CD4-positive, alpha-beta T cell treated with Interleukin-1 beta for 1 hour (primary cell): ENCODE results near the gene ATP13A4.
"Not testable (repeated sequence)": the region's sequence is repeated elsewhere in the genome, so short reads cannot be mapped to it uniquely, and the experiment has no call there.

Source experiments
- DNase-seq, 2 donors: peaks; one replicate each; pipeline ENCODE4 v3.0.0-alpha.2; 2020 to 2022

ATP13A4 gene

DNA sequence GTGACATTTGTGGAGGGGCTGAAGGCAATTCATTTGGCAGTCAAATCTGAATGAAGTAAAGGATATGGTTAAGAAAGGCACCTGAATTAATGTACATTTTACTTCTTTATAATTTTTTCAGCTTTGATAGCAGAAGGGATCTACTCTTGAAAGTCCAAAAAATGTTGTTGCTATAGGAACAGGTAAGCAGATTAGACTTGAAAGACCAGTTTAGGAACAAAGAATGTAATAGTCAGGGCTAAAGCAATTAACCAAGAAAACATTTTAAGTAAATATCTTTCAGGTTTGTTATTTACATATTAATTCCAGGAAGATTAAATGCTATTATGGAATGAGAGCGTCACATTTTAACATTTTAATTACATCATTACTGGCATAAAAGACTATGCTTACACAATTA, 1.1 kb downstream of the ATP13A4 start:
- no peak for DNase-seq

DNA sequence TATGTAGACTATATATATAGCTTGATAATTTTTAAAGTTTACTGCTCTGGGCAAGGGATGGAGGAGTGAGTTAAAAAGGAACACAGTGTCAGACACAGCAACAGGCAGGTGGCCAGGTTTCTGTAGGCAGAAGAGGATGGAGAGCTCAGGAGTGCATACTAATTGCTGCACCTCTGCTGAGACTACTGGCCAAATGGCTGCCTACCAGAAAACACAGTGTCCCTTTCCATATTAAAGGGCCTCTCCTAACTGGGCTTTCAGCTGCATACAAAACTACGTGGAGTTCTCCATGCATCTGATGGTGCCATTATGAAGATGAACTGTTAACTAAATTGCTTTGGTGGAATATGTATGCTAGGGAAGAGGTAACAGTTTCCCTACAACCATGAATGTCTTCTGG, 1.8 kb downstream of the ATP13A4 start:
- DNase-seq = no peak

DNA sequence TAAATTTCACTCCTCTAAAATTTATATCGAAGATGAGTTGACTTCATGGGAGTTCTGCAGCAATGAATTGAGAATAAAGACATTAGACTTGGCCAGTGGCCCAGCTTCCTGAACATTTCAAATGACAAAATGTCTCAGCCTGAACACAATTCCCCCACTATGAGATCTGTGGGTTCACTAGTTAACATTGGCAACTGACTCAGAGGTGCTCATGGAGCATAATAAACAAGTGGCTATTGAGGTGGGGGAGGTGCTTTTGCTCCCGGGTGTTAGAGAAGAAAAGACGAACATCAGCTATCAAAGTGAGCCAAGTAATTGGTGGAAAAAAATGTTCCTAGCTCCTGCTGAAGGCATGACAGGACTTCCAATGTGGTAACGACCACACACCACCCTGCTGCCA, 6.3 kb downstream of the ATP13A4 start:
- DNase-seq = no peak

DNA sequence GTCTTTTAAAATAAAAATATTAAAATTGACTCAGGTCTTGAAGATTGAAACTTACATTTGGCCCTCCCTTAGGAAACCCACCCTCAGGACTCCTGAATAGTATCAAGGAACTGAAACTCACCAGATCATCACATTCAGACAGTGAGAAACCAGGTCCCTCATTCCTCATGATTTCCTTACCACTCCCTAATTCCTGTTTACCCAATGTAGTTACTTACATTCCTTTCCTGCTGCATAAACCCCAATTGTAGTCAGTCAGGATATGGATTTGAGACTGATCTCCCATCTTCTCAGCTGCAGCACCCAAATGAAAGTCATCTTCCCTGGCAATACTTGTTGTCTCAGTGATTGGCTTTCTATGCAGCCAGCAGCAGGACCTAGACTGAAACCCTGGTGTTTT, 8.6 kb downstream of the ATP13A4 start:
- DNase-seq = no peak

DNA sequence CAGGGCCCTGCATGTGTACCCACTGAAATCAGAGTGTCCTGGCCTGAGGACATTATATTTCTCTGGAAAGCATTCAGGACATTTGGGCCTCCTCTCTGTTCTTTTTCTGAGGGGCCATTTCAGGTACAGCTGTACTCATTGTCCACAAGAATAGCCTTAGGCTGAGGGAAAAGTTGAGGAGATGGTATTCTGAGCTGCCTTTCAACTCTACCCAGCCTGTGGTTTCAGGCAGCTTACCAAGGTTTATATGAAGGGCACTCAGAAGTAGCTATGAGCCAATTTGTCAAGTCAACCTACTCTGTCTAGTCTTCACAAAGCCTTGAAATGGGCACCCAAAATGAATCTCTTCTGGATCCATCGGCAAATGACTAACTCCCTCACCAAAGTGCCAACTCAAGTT, 9.4 kb downstream of the ATP13A4 start:
- DNase-seq = no peak

DNA sequence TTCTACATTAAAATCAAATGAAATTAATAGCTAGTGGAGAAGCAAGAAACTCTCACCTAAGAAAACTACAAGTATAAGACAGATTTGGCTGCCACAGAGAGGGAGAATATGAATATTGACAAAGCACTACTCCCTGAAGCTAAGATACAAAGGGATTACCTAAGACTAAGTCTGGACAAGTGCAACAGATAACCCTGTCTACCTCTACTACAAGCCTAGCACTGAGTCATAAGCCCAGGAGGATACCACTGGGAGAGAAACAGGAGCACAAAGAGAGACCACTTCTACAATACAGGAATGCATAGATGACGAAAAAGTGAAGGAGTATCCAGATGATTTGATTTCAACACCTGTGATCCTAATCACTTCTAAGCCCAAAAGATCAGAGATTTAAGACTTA, 10.4 kb downstream of the ATP13A4 start:
- no peak for DNase-seq

DNA sequence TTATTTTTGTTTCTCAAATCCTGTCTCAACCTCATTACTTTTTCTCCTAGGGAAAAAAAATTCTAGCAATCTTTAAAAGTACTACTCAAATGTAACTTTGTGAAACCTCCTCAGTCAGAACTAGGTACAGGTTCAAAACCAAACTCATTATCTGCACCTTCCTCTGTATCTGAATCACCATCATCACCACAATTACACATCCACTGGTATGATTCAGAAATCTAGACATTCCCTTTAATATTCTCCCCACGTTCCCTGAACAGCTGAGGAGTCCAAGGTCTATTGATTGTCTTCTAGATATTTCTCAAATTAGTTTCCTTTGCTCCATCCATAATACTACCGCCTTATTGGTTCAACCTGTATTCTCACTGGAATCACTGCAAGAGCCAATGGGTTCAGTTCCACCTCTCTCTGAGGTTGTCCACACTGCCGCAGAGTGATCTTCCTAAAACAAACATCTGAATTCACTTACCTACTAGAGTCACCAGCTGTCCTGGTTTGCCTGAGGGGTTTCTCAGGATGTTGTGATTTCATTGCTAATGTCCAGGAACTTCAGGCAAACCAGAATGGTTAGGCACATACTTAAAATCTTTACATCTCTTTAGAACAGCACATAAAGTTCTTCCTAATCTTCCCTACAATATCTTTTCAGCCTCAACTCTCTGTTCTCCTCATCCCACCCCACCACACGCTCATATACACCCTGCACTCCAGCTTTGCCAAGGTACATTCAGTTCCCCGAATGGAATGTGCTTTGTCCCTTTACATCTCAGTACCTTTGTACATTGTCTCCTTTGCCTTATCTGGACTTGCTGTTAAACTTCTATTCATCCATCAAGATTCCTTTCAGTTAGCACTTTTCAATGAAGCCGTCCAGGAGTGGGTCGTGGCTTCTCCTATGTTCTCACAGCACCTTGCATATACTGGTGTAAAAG, 24.2 kb downstream of the ATP13A4 start:
- no peak for DNase-seq

DNA sequence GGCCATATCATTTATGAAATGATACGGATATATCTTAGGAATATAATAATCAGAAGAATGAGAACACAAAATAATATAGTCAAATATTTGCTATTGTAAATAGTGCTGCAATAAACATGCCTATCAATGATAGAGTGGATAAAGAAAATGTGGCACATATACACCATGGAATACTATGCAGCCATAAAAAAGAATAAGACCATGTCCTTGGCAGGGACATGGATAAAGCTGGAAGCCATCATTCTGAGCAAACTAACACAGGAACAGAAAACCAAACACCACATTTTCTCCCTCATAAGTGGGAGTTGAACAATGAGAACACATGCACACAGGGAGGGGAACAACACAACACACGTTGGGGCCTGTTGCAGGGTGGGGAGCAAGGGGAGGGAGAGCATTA, 28.6 kb downstream of the ATP13A4 start:
- DNase-seq = not testable (repeated sequence)

DNA sequence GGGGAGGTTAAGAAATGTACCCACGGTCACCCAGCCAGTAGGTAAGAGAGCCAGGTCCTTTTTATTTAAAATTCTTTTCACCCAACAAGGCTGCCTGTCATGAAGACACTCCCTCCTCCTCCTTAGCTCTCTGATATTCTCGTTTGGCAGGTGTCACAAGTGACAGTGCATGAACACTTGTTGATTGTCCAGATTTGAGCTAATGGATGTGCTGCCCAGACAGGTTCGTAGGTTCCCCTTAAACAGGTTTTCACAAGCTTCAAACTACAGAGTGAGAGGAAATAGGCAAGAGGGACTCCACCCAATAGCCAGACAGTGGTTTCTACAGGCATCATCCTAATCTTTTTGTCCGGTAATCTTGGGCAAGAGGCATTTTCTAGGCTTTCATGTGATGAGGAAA, 32.2 kb downstream of the ATP13A4 start:
- no peak for DNase-seq

DNA sequence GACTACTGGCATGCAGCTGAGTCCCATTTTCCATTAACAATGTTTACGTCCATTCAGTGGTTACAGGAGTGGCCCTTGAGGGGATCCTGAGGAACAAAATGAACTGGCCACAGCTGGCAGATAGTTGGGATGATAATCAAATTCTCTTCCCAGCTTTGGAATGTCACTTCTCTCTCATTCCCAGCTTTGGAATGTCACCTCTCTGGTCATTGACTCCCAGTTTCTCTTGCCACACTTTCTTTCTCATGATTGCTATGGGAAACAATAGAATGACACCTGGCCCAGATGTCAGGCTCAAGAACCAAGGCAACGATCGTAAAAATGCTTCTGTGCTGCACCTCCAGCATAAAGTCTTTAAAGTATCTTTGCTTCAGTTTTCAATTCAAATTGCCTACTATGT, 34.0 kb downstream of the ATP13A4 start:
- no peak for DNase-seq

DNA sequence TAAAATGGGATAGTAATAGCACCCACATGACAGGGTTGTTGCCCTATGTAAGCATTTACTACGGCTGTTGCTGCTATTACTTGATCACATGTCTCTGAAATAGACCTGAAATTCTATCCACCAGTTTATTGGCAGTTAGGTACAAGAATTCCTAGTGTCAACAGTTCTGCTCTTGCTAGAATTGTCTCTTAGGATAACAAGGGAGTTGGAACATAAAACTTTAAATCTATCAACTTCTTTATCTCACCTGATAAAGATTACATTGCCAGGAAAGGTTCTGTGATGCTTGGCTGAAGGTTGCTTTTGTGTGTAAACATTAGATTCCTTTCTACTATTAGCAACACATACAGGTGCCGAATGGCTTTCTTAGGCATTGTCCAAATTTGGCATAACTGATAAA, 38.7 kb downstream of the ATP13A4 start:
- DNase-seq = no peak

DNA sequence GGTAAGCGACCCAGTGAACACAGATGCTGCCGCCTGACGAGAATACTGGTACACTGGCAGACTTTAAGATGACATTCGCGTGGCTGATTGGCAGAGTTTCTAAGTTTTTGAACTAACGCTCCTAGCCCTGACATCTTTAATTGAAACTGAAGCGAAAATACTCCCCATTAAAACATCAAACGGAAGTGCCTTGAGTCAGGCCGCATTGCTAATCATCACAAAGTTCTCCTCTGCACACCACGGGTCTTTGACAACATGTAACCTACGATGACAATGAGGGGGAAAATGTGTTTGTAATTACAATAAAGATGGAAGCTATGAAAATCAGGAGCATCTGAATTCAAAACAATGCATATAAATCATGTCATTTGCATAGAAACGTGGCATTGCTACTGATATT, 44.5 kb downstream of the ATP13A4 start:
- no peak for DNase-seq

DNA sequence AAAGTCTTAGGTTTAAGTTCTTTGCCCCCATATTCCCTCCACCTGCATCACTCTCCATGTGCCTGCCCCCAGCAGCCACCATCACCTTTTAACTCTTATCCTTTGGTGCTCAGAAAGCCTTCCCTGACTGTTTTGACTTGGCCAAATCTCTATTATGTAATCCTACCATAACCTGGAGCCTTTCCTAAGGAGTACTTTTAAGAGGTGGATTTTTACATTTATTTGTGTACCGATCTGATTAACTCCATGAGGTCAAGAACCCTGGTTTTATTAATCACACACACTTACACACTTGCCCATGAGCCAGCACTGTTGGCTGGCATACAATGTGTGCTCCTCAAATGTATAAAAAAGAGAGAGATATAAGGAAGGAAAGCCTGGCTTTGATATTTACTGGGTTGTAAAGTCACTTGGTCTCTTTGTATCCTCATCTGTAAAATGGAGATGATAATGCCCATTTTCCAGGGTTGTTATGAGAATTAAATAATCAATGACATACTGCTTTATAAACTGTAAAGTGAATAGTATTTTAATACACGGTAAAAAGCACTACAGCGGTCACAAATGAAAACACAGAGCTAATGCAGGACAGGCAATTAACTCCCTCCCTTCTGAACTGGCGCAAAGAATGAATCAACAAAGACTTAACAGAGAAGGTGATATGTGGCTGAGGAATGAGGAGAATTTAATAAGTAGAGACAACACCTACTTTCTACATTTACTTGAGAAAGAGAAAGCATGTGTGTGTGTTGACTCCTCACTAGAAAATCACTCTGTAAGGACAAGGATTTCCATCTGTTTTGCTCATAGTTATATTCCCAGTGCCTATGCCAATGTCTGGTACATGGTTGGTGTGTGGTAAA, 45.4 kb downstream of the ATP13A4 start:
- DNase-seq = no peak

DNA sequence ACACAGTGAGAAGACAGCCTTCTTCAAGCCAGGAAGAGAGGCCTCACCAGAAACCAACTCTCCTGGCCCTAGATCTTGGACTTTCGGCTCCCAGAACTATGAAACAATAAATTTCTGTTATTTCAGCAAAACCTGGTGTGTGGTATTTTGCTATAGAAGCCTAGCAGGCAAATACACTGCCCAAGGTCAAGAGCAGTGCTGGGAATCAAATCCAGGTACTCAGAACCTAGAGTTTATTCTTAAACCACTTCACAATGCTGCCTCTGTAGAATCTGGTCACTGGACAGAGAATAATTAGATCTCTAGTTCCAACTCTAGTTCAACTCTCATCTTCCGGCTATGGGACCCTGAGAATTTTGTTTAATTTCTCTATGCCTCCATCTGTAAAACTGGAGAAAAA, 46.6 kb downstream of the ATP13A4 start:
- no peak for DNase-seq

DNA sequence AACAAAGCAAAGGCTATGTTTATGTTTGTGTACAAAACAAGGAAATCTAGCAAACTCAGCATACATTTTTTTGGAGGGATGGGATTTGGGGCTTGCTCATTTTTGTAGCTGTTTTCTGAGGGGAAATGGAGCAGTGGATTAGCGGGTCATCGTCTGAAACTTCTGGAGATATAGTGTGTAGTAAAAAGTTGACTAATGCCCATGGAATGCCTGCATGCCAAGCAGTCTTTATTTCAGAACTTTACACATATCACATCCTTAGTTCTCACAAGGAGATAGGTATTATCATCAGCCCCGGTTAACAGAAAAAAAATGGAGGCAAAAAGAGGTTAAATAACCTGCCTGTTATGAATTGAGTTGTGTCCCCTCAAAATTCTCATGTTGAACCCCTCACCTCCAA, 47.1 kb downstream of the ATP13A4 start:
- no peak for DNase-seq

DNA sequence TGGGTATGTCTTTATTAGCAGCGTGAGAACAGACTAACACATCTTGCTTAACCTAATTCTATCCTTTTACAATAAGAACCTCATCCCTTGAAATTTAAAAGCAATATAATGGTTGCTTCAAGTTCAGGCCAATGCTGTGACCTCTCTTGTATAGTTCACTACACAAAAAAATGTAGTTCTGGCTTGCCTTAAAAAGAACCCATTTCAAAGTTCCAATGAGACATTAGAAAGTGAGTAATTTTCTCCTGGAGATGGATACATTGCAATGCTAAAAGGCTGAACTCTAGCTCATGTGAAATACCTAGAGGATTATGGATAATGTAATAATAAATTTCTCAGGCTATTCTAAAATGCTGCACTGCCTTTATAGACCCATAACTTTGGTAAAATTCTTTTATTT, 47.8 kb downstream of the ATP13A4 start:
- DNase-seq = no peak

DNA sequence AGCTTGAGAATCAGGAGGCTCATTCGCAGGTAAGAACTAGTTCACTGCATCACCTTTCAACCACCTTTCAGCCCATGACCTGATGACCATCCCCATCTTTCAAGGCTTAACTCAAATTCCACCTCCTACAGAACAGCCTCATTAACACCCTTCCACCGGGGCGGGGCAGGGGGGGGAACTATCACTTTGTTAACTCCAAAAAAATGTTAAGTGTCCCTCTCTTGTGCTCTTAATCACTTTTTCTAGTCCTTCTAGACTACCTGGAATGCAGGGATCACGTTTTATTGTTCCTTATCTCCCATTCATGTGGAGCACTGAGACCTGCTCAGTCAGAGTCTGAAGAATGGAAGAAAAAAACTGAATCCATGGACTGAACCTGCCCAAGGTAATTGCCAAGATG, 51.8 kb downstream of the ATP13A4 start:
- no peak for DNase-seq

DNA sequence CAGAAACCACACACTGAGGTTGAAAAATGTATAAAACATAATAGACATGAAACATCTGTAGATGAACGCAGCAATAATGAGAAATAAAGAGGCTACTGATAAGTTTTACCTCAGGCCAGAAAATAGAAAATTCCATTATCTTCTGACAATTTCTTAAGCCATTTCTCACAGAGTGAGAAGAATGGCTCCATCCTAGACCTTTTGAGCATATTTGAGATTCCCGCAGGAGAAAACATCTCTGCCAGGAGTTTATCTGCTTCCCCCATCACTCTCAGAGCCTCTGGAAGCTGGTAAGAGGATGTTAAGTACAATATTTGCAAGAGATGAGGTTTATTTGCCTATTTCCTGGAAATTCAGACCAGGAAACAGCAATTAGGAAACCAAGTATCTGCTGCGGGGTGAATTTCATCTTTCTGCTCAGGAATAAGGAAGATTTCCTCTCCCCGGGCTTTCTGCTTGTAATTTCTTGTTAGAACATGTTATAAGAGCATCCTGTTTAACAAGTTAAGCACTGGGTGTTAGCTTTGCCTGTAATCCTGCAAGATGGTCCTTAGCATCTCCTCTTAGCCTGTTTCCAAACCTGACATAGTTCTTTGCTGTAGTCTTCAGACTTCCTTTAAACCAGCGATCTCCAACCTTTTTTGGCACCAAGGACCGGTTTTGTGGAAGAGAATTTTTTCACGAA, 54.8 kb downstream of the ATP13A4 start:
- DNase-seq = no peak

DNA sequence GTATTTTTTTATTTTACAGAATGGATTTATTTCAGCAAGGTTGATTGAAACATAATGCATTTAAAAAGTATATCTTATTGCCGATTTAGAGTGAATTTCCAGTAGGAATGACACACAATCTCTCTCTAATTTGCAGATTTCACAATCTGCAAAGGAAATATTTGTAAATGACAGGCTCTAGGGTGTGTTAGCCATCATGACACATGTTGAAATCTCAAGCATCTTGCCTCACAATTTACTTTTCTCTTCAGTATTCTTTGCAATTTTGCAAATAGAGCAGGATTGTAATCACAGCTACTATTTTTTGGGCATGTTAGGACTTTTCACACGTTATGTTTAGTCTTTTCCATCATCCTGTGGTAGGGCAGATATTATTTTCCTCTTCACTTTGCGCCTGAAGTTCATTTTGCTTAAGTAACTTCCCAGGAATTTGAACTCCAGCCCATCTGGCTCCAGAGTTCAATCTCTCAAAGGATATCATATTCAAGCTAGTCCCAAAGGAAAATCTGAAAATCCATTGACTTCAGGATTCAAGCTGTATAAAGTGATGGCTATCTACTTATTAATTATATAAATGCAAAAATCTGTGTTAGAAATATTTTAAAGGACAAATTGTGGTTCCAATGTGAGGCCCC, 55.4 kb downstream of the ATP13A4 start:
- DNase-seq = no peak

DNA sequence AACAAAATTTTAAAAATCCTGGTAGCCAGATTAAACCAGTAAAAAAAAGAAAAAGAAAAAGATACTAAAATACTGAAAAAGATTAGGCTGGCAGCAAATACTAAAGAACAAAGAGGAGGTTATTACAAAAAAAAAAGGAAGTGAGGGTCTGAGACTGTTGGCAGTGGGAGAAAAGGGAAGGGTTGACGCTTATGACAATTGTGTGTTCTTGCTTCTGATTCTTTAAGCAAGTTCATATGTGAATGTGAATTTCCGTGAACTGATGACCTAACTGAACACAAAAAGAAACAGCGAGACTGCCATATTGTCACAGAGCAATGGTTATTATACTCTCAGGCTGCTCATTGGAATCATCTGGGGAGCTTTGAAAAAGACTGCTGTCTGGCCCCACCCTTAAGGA, 56.5 kb downstream of the ATP13A4 start:
- no peak for DNase-seq

DNA sequence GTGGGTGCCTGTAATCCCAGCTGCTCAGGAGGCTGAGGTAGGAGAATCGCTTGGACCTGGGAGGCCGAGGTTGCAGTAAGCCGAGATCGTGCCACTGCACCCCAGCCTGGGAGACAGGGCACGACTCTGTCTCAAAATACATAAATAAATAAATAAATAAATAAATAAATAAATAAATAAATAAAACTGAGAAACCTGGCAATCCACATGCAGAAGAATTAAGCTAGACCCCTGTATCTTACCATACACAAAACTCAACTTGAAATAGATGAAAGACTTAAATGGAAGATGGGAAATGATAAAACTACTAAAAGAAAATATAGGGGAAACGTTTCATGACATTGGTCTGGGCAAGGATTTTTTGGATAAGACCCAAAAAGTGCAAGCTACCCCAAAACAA, 58.0 kb downstream of the ATP13A4 start:
- no peak for DNase-seq

DNA sequence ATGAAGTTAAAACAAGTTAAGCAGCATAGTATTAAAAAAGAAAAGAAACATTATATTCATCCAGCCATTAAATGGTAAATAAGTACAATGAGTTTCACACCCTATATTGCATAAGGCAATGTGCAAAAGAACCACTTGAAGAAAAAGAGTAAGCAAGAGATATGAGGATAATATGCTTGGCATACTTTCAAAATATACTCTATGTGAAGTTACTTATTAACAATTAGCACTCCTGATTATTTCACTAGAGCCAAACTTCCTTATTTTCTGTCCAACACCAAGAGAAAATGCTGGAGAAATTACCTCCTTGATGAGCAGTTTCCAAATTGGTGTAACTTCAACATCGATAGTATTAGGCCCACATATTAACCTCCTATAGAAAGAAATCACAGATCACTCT, 63.7 kb downstream of the ATP13A4 start:
- no peak for DNase-seq

DNA sequence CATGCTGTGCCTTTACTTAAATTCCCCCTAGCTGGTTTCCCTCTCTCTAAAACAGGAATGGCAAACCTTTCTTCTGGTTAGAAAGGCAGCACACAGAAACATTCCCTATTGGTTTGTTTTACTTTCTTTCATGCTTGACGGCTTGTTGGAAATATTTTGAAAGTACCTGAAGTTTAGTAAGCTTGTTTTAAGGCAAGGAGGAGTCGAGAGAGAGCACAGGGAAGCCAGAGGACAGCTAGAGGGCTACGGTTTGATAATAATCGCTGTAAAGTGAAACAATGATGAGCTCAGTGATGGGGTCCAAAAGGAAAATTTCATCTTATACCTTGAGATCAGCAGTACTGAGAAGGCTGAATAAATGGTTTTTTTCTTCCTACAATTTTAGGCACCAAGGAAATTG, 64.1 kb downstream of the ATP13A4 start:
- no peak for DNase-seq
